GM18909 (cell line): Measurements from ENCODE around the gene DCAF11.
A peak's percentile ranks its signal among the peaks of the same experiment; 100 is the strongest.

Source experiments
- ATAC-seq: cut with Tn5 transposase; IDR thresholded peaks from one replicate; pipeline ENCODE4 v1.9.1; 2021; ENCODE audit warnings: mild to moderate bottlenecking; ENCODE audit not compliant: unreplicated experiment, poor library complexity

DCAF11 gene

DNA sequence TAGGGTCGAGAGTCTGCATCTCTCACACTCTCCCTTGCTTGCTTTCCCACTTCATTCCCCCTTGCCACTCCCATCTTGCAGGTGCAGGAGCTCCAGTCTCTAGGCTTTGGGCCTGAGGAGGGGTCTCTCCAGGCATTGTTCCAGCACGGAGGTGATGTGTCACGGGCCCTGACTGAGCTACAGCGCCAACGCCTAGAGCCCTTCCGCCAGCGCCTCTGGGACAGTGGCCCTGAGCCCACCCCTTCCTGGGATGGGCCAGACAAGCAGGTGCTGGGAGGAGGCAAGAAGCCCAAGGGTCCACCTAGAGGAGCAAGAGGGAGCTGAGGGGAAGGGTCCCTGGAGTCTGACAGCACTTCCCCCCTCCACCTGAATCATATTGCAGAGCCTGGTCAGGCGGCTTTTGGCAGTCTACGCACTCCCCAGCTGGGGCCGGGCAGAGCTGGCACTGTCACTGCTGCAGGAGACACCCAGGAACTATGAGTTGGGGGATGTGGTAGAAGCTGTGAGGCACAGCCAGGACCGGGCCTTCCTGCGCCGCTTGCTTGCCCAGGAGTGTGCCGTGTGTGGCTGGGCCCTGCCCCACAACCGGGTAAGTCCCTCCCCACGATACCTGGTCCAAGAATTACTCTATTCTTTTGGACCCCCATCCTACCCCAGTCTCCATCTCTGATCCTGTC lies 37.0 kb downstream of the DCAF11 start:
- ATAC-seq, result no peak

- ATAC-seq, result no peak
Observed at GRCh38 chr14:24155100-24155499, 40.5 kb downstream of the DCAF11 start.

- ATAC-seq, result no peak
Observed at GRCh38 chr14:24156840-24157239, 42.3 kb downstream of the DCAF11 start.

- ATAC-seq, result no peak
Observed at GRCh38 chr14:24157331-24157730, 42.8 kb downstream of the DCAF11 start.

DNA sequence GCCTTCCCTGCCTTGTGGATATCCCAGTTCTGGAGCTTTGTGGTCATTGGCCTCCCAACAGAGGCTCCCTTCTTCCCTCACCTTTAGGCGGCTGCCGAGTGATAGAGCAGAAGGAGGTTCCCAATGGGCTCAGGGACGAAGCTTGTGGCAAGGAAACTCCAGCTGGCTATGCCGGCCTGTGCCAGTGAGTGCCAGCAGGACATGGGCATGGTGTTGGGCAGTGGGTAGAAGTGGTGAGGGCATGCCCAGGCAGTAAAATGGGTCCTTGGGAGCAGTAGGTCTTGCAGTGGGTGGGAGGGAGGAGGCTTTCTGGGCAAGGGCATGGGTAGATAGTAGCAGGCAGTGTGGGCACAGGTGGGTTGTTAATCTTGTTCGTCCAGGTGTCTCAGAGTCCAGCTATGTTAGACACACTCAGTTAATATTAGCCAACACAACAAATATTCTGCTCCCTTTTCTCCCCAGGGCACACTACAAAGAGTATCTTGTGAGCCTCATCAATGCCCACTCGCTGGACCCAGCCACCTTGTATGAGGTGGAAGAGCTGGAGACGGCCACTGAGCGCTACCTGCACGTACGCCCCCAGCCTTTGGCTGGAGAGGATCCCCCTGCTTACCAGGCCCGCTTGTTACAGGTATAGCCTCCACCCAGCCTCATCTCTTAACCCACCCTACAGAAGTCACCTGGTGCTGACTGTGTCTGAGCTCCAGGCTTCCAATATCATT lies 45.4 kb downstream of the DCAF11 start:
- ATAC-seq, result no peak

DNA sequence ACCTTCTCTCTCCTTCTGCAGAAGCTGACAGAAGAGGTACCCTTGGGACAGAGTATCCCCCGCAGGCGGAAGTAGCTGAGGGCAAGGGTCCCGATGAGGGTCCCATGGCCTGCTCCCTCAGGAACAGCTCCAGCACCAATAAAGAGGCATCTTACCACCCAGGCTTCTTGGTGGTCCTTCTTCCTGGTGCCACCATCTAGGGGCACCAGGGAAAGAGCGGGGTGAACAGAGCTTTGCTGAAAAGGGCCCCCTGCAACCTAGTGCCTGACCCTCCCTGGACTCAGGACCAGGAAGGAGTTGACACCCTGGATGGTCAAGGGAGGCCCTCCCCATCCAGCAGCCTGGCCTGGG lies 45.9 kb downstream of the DCAF11 start:
- ATAC-seq, result no peak

- ATAC-seq, result peak; percentile 86
Observed at GRCh38 chr14:24160850-24161804, 46.5 kb downstream of the DCAF11 start, which contains the start of gene IRF9. Gene IRF9, plus strand, starts transcription at chr14:24161265. Its CDS starts 880 bp downstream, at chr14:24162145.

DNA sequence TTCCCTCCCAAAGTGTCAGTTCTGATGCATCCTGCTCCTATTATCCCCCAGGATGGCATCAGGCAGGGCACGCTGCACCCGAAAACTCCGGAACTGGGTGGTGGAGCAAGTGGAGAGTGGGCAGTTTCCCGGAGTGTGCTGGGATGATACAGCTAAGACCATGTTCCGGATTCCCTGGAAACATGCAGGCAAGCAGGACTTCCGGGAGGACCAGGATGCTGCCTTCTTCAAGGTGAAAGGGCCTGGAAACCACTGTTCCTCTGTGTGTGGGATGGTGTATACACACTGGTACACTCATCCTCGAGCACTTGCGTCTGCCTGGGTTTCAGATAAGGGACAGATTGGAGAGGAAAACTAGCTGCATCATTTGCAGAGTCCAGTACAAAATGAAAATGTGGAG lies 47.5 kb downstream of the DCAF11 start:
- no peak for ATAC-seq

GRCh38 chr14:24164518-24164991 lies 50.0 kb downstream of the DCAF11 start:
- ATAC-seq, result no peak

- ATAC-seq, result no peak
Observed at GRCh38 chr14:24165785-24166184, 51.2 kb downstream of the DCAF11 start.

DNA sequence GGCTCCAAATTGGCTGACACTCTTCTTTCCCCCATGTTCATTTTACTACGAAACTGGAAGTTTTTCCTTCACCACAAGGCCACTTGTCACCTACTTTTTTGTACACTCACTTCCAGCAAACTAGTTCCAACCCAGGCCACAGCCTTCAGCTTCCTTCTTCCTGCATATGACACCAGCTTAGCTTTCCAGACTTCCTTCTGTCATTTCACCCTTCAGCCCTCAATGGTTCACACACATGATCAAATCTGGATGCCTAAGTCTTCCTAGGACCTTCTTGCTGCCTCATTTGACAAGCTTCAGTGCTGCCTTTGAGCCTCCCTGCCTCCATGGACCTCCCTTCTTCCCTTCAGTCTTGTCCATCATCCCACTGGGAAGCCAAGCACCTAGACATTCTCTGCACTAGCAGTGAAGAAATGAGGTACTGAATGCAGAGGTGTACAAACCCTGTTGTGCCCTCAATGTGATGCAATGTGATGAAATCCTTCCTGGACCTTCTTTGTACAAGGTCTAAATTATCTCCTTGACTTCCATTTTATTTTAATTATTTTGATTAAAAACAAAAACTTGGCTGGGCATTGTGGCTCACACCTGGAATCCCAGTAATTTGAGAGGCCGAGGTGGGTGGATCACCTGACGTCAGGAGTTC lies 53.0 kb downstream of the DCAF11 start:
- no peak for ATAC-seq

- peak; percentile 90 for ATAC-seq
Observed at GRCh38 chr14:24171422-24172260, 57.1 kb downstream of the DCAF11 start, which contains the start of gene REC8. Gene REC8, plus strand, starts transcription at chr14:24172080. Its CDS starts 473 bp downstream, at chr14:24172553.

DNA sequence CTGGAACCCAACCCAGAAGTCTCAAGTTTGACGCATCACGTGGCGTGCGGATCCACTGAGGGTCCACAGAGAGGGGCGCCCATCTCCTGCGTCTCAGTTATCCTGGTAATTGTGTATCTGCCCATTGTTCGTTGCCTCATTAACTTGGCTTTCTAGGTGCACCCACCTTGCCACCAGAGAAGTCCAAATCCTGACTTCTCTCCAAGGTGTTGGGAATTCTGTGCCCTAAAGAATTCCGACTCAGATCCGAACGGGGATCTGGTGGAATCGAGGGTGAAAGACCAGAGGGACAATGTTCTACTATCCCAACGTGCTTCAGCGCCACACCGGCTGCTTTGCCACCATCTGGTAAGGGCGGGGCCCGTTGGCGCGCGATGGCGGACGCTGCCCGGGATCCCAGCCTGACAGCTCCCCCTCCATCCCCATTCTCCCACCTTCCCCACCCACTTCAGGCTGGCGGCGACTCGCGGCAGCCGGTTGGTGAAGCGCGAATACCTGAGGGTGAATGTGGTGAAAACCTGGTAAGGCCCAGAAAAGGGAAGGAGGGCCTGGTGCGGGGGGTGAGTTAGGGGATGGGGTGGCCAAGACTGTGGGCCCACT lies 57.8 kb downstream of the DCAF11 start:
- no peak for ATAC-seq

GRCh38 chr14:24172871-24173281 lies 58.3 kb downstream of the DCAF11 start:
- no peak for ATAC-seq
